B cell (primary cell): ENCODE results near the gene HSPA12A. TPM values are rescaled to one million over a fixed set of nuclear protein-coding genes. Genes with fewer than 3 reads are reported as not detected.

Experiments used
- ATAC-seq: fragments of 200-7000 bp; cut with Tn5 transposase; one replicate; pipeline ENCODE4 v1.10.0; 2021; ENCODE audit warnings: low read depth, mild to moderate bottlenecking, moderate number of reproducible peaks, moderate library complexity
- CTCF ChIA-PET: fragments of 350-600 bp; sonication (Branson Sonifier 250); formaldehyde crosslinking; loops from one replicate; lab custom pipeline; 2021; ENCODE audit warnings: antibody characterized with exemption, inconsistent platforms; lab: Charles Lee
- POLR2A ChIA-PET: fragments of 350-600 bp; sonication (Branson Sonifier 250); formaldehyde crosslinking; loops from one replicate; lab custom pipeline; 2021; ENCODE audit warnings: antibody characterized with exemption; lab: Charles Lee
- DNase-seq: peaks from one replicate; pipeline ENCODE4 v3.0.0; 2013
- H2AFZ ChIP-seq: 2 replicates; pipeline ENCODE4 v1.6.1; 2012; ENCODE audit warnings: mild to moderate bottlenecking, low read depth, low read length; ENCODE audit not compliant: insufficient read depth, poor library complexity, severe bottlenecking
- H3K27ac ChIP-seq, 2 donors: 1 replicate in 1 of 2; 2 replicates in 1 of 2; pipeline ENCODE4 v1.5.1; 2012 to 2013; ENCODE audit warnings: low read length in 2 of 2, mild to moderate bottlenecking in 2 of 2, moderate library complexity in 1 of 2
- H3K27me3 ChIP-seq, 4 experiments: fragments of 200-600 bp in 1 of 4; sonication (generic) in 1 of 4; replicated peaks in 1 of 4; 1 replicate in 2 of 4; 2 replicates in 2 of 4; pipeline versions ENCODE4 v1.6.1 to v1.7.0; 2013 to 2016; ENCODE audit warnings: low read length in 3 of 4, mild to moderate bottlenecking in 2 of 4, mixed read lengths in 1 of 4, moderate library complexity in 1 of 4; ENCODE audit not compliant: insufficient read depth in 4 of 4, control insufficient read depth in 3 of 4; ENCODE audit errors: control extremely low read depth in 1 of 4
- H3K36me3 ChIP-seq, 2 experiments: replicated peaks in 1 of 2; 1 replicate in 1 of 2; 2 replicates in 1 of 2; pipeline versions ENCODE4 v1.6.1 to v1.7.1; 2013; ENCODE audit warnings: low read length in 1 of 2; ENCODE audit not compliant: insufficient read depth in 2 of 2, control insufficient read depth in 1 of 2; ENCODE audit errors: control extremely low read depth in 1 of 2, extremely low read depth in 1 of 2
- H3K4me1 ChIP-seq, 2 donors: fragments of 200-600 bp in 1 of 2; sonication (generic) in 1 of 2; 1 replicate in 1 of 2; 2 replicates in 1 of 2; pipeline versions ENCODE4 v1.5.1 to v1.6.1; 2013 to 2017; ENCODE audit warnings: low read length in 2 of 2; ENCODE audit not compliant: control insufficient read depth in 2 of 2, insufficient read depth in 2 of 2
- H3K4me2 ChIP-seq: replicated peaks from 2 replicates; pipeline ENCODE3; 2012; ENCODE audit warnings: mild to moderate bottlenecking, low read depth, low read length; ENCODE audit not compliant: poor library complexity, severe bottlenecking
- H3K4me3 ChIP-seq, 5 experiments: fragments of 200-600 bp in 1 of 5; sonication (generic) in 1 of 5; 1 replicate in 3 of 5; 2 replicates in 2 of 5; pipeline versions ENCODE4 v1.5.1 to v1.7.0; 2011 to 2016; ENCODE audit warnings: low read length in 4 of 5, mild to moderate bottlenecking in 4 of 5, low read depth in 2 of 5, control low read depth in 1 of 5, moderate library complexity in 1 of 5; ENCODE audit not compliant: insufficient read depth in 1 of 5; ENCODE audit errors: control extremely low read depth in 1 of 5, extremely low read depth in 1 of 5
- H3K79me2 ChIP-seq: fragments of 200-600 bp; sonication (generic); one replicate; pipeline ENCODE4 v1.6.0; 2016; ENCODE audit warnings: low read length; ENCODE audit not compliant: control insufficient read depth, insufficient read depth
- H3K9ac ChIP-seq: fragments of 200-600 bp; sonication (generic); 2 replicates; pipeline ENCODE4 v1.6.1; 2017; ENCODE audit warnings: mild to moderate bottlenecking, low read length, moderate library complexity
- H3K9me3 ChIP-seq, 3 donors: one replicate each; pipeline versions ENCODE4 v1.6.1 to v1.7.1; 2013; ENCODE audit warnings: low read length in 2 of 3; ENCODE audit not compliant: control insufficient read depth in 2 of 3, insufficient read depth in 1 of 3; ENCODE audit errors: control extremely low read depth in 1 of 3
- H4K20me1 ChIP-seq: 2 replicates; pipeline ENCODE4 v1.6.0; 2012; ENCODE audit warnings: mild to moderate bottlenecking, low read length; ENCODE audit not compliant: insufficient read depth, control insufficient read depth, poor library complexity, severe bottlenecking
- H3K27ac Mint-ChIP-seq: one replicate; pipeline ENCODE4 v1.8.0; 2021; ENCODE audit warnings: mixed read lengths
- H3K27me3 Mint-ChIP-seq: one replicate; pipeline ENCODE4 v1.8.0; 2021; ENCODE audit warnings: mixed read lengths
- H3K4me1 Mint-ChIP-seq: one replicate; pipeline ENCODE4 v1.8.0; 2021; ENCODE audit warnings: mixed read lengths
- H3K4me3 Mint-ChIP-seq: one replicate; pipeline ENCODE4 v1.8.0; 2021; ENCODE audit warnings: mixed read lengths
- H3K9me3 Mint-ChIP-seq: one replicate; pipeline ENCODE4 v1.8.0; 2022; ENCODE audit warnings: mixed read lengths; ENCODE audit not compliant: insufficient read depth
- CTCF ChIP-seq: fragments of 200-600 bp; IDR thresholded peaks from one replicate; pipeline ENCODE4 v1.8.0; 2022; ENCODE audit warnings: antibody characterized with exemption, mild to moderate bottlenecking
- EZH2 ChIP-seq: IDR thresholded peaks from 2 replicates; pipeline ENCODE4 v1.6.1; 2012; ENCODE audit warnings: borderline replicate concordance, low read depth, mild to moderate bottlenecking, moderate library complexity, low read length; ENCODE audit not compliant: insufficient read depth, poor library complexity, severe bottlenecking
- WGBS: methylation state at CpG from one replicate; pipeline ENCODE4 v1.1.5; 2013; ENCODE audit warnings: missing lambda C conversion rate; ENCODE audit not compliant: insufficient coverage; 5-methylcytosine and 5-hydroxymethylcytosine counted together
- intact Hi-C: fragments of 100-400 bp; cut with micrococcal nuclease; formaldehyde crosslinking; loops from one replicate; pipeline ENCODE4 v1.10.0; 2022
- polyA plus RNA-seq: library from polyadenylated mRNA; depleted of rRNA; stranded (reverse); fragments of >200 nt; gene quantifications from 2 replicates; pipeline ENCODE4 v1.2.3, GENCODE V29; 2012
- total RNA-seq, 2 donors: library from RNA; stranded (reverse); fragments of 120-200 nt in 1 of 2; gene quantifications; 1 replicate in 1 of 2; 2 replicates in 1 of 2; pipeline versions ENCODE4 v1.2.3 to v1.2.4, GENCODE V29; 2013 to 2022

Gene HSPA12A
- total and polyA plus RNA-seq, 2 donors (not counting 1 experiment from before 2014, with no cell fraction given): 2.1 to 17.7 TPM

- Histone ChIP-seq H3K4me1 (no peaks in the 10 kb centered on the region), H3K79me2 (no peaks in the 10 kb centered on the region), H3K4me2 (no peak overlapping the region), H3K36me3 (no peaks in the 10 kb centered on the region), H4K20me1 (no peaks in the 10 kb centered on the region), H3K9ac (no peak overlapping the region), H3K9me3 (peaks cover 0 to 5% (median 0%) of the 10 kb centered on the region in 3 donors), H2AFZ (no peak overlapping the region), H3K27me3 (no peaks in the 10 kb centered on the region), H3K27ac (no peak overlapping the region), H3K4me3 (no peak overlapping the region)
- Mint-ChIP-seq H3K9me3 (no peaks in the 10 kb centered on the region), H3K4me3 (no peak overlapping the region), H3K27ac (no peak overlapping the region), H3K27me3 (peaks cover 7% of the 10 kb centered on the region), H3K4me1 (no peaks in the 10 kb centered on the region)
- POLR2A ChIA-PET: no interaction called here
- DNase-seq (no peak), ATAC-seq (no peak)
- CTCF ChIA-PET: no interaction called here
- intact Hi-C loops: no loop called here
- TF ChIP-seq EZH2: no peak
- TF ChIP-seq CTCF: no peak
- no CpG with 5 or more reads among the region's 1 CpG for WGBS
Measured at GRCh38 chr10:116719804-116720203, 22.6 kb downstream of the HSPA12A start.

- TF ChIP-seq EZH2: no peak
- no peak for TF ChIP-seq CTCF
- H3K36me3 ChIP-seq: no peaks in the 10 kb centered on the region
- H3K9ac ChIP-seq: no peak overlapping the region
- Mint-ChIP-seq H3K27ac (no peak overlapping the region), H3K4me1 (no peaks in the 10 kb centered on the region), H3K9me3 (no peaks in the 10 kb centered on the region), H3K4me3 (no peak overlapping the region), H3K27me3 (peaks cover 7% of the 10 kb centered on the region)
- peaks cover 0 to 5% (median 0%) of the 10 kb centered on the region in 3 donors for H3K9me3 ChIP-seq
- ATAC-seq: no peak
- no peak overlapping the region for H3K4me2 ChIP-seq
- ChIA-PET POLR2A (no interaction called here), CTCF (no interaction called here)
- H2AFZ ChIP-seq: no peak overlapping the region
- no peaks in the 10 kb centered on the region for H3K27me3 ChIP-seq
- whole genome bisulfite sequencing: no CpG with 5 or more reads among the region's 2 CpGs
- H3K79me2 ChIP-seq: no peaks in the 10 kb centered on the region
- no peaks in the 10 kb centered on the region for H3K4me1 ChIP-seq
- H4K20me1 ChIP-seq: no peaks in the 10 kb centered on the region
- intact Hi-C loops: no loop called here
- no peak overlapping the region for H3K27ac ChIP-seq
- H3K4me3 ChIP-seq: no peak overlapping the region
- no peak for DNase-seq
Measured at GRCh38 chr10:116718058-116718457, 24.3 kb downstream of the HSPA12A start.
